Endothelial cell of umbilical vein (primary cell): ENCODE data around the gene MARCHF9.

Experiments
- CTCF ChIP-seq, 2 donors: IDR thresholded peaks; 1 replicate in 1 of 2; 2 replicates in 1 of 2; pipeline ENCODE4 v1.5.1; 2011; ENCODE audit warnings: low read length in 2 of 2, mild to moderate bottlenecking in 2 of 2, moderate library complexity in 2 of 2, control low read depth in 1 of 2, inconsistent platforms in 1 of 2, low read depth in 1 of 2; ENCODE audit not compliant: insufficient read depth in 1 of 2; ENCODE audit errors: extremely low read depth in 1 of 2
- EZH2 ChIP-seq: IDR thresholded peaks from 2 replicates; pipeline ENCODE4 v1.6.1; 2012; ENCODE audit warnings: borderline replicate concordance, low read depth, mild to moderate bottlenecking, moderate library complexity, low read length, inconsistent platforms; ENCODE audit not compliant: severe bottlenecking
- JUN ChIP-seq: IDR thresholded peaks from 2 replicates; pipeline ENCODE4 v1.6.1; 2011; ENCODE audit warnings: borderline replicate concordance, low read depth; ENCODE audit not compliant: insufficient read length, insufficient read depth
- MAX ChIP-seq: IDR thresholded peaks from 2 replicates; pipeline ENCODE4 v1.6.1; 2011; ENCODE audit not compliant: insufficient read depth, insufficient read length
- POLR2A ChIP-seq: IDR thresholded peaks from 2 replicates; pipeline ENCODE4 v1.6.1; 2012; ENCODE audit warnings: low read depth, mild to moderate bottlenecking, control low read depth, low read length
- POLR2AphosphoS5 ChIP-seq: IDR thresholded peaks from 2 replicates; pipeline ENCODE4 v1.6.1; 2012; ENCODE audit warnings: low read depth, mild to moderate bottlenecking, control low read depth, low read length, moderate library complexity; ENCODE audit not compliant: insufficient read depth

- TF ChIP-seq CTCF (IDR thresholded peaks at IDR 0.05; ENCODE audit: extremely low read depth in 1 of 2, insufficient read depth in 1 of 2, low read depth in 1 of 2, low read length in 2 of 2) (no peak), POLR2AphosphoS5 (no peak), EZH2 (no peak), JUN (no peak), MAX (no peak), POLR2A (no peak)
Measured at GRCh38 chr12:57753756-57754337, 1.1 kb upstream of the MARCHF9 start.
